Peyer's patch (tissue), 4 donors: ENCODE data around the gene ASB1.

Experiments
- POLR2A ChIP-seq, 2 donors: fragments of 450-650 bp; IDR thresholded peaks; one replicate each; pipeline ENCODE4 v1.5.1; 2017; ENCODE audit warnings: antibody characterized with exemption in 2 of 2, mild to moderate bottlenecking in 2 of 2, moderate library complexity in 2 of 2
- TF ChIP-seq, protein P1 (sequence below), 6 experiments: fragments of 450-650 bp in 4 of 6; fragments of 200-600 bp in 2 of 6; sonication (generic) in 1 of 6; IDR thresholded peaks; one replicate each; pipeline ENCODE4 v1.5.1; 2017 to 2019; ENCODE audit warnings: antibody characterized with exemption in 6 of 6, mild to moderate bottlenecking in 3 of 6, moderate library complexity in 1 of 6

DNA sequence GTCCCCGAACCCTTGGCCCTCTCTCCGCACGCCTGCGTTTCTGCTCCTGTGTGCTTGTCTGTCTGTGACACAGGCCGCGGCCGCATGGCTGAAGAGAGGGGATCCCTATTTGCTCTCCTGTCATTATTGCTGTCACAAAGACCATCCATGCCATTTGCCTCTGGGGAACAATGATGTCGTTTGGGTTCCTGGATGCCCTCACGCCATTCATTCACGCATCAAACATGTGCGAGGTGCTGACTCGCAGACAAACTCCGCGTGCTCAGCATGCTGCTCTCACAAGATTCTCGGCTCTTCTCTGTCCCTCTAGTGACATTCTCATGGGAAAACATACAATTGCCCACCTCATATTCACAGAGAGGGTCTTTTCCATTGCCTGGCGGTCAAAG is 67.8 kb downstream of the ASB1 start:
- TF ChIP-seq, protein P1, sequence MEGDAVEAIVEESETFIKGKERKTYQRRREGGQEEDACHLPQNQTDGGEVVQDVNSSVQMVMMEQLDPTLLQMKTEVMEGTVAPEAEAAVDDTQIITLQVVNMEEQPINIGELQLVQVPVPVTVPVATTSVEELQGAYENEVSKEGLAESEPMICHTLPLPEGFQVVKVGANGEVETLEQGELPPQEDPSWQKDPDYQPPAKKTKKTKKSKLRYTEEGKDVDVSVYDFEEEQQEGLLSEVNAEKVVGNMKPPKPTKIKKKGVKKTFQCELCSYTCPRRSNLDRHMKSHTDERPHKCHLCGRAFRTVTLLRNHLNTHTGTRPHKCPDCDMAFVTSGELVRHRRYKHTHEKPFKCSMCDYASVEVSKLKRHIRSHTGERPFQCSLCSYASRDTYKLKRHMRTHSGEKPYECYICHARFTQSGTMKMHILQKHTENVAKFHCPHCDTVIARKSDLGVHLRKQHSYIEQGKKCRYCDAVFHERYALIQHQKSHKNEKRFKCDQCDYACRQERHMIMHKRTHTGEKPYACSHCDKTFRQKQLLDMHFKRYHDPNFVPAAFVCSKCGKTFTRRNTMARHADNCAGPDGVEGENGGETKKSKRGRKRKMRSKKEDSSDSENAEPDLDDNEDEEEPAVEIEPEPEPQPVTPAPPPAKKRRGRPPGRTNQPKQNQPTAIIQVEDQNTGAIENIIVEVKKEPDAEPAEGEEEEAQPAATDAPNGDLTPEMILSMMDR (IDR thresholded peaks at IDR 0.05) = no peak
- TF ChIP-seq POLR2A (IDR thresholded peaks at IDR 0.05) = no peak
